ENCODE results near the gene ACBD4.

DNA sequence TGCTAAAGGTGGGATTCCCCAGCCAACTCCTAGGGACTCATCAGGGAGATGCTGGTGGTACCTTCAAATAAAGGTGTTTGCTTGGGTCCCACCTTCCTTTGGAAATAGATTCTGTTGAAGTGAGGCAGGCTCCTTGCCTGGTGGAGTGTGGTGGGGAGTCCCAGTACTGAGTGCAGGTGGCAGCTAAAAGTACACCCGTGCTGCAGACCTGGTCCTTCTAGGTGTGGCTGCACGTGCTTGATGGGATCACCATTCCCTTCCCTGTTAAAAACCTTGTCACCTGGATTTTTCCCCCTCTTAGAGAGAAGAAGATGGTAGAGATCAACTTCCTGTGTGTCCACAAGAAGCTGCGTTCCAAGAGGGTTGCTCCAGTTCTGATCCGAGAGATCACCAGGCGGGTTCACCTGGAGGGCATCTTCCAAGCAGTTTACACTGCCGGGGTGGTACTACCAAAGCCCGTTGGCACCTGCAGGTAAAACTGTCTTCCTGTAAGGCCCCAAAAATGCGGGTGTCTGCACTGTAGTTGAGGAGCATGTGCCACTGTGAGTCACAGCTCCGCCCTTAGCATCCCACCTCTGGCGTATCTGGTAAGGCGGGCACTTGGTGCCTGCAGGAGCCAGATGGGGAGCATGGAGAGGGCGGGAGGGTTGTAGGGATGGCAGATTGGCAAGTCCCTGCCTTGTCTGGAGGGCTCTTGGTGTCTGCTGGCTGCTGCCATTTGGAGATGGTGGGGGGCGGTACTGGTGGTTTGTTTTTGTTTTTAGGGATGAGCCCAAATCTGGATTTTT, 37.2 kb upstream of the ACBD4 start:
- TF ChIP-seq, protein P1, sequence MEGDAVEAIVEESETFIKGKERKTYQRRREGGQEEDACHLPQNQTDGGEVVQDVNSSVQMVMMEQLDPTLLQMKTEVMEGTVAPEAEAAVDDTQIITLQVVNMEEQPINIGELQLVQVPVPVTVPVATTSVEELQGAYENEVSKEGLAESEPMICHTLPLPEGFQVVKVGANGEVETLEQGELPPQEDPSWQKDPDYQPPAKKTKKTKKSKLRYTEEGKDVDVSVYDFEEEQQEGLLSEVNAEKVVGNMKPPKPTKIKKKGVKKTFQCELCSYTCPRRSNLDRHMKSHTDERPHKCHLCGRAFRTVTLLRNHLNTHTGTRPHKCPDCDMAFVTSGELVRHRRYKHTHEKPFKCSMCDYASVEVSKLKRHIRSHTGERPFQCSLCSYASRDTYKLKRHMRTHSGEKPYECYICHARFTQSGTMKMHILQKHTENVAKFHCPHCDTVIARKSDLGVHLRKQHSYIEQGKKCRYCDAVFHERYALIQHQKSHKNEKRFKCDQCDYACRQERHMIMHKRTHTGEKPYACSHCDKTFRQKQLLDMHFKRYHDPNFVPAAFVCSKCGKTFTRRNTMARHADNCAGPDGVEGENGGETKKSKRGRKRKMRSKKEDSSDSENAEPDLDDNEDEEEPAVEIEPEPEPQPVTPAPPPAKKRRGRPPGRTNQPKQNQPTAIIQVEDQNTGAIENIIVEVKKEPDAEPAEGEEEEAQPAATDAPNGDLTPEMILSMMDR (IDR thresholded peaks at IDR 0.05; ENCODE audit: low read length): no peak
- TF ChIP-seq EZH2 (IDR thresholded peaks at IDR 0.05; ENCODE audit: borderline replicate concordance, low read length): no peak
